Measurements from ENCODE around the gene PXYLP1.

DNA sequence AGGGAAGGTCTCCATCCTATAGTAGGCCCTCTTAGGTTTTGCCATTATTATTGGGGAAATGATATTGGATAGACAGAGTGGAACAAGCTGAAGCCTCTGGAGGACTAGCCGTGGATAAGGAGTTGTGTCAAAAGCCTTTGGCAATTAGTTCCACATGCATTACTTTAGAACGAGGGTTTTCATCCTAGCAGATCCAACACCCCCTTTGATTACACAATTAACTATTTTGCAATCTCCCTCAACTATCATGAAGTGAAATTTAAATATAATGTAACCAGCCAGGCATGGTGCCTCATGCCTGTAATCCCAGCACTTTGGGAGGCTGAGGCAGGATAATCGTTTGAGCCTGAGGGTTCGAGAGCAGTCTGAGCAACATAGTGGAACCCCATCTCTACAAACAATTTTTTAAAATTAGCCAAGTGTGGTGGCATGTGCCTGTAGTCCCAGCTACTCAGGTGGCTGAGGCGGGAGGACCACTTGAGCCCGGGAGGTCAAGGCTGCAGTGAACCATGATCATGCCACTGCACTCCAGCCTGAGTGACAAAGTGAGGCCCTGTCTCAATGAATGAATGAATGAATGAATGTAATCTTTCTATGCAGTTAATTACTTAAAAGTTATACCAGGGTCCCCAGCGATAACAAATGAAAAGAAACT lies 56.8 kb downstream of the PXYLP1 start:
- TF ChIP-seq POLR2A (IDR thresholded peaks at IDR 0.05): no peak
- no peak for TF ChIP-seq POLR2AphosphoS5 (IDR thresholded peaks at IDR 0.05)
- TF ChIP-seq EP300 (IDR thresholded peaks at IDR 0.05): no peak

All from sigmoid colon (tissue), 4 donors.